Ovary (tissue), 3 donors: ENCODE results near the gene PSG2.
"Not testable (repeated sequence)": the region's sequence is repeated elsewhere in the genome, so short reads cannot be mapped to it uniquely, and the experiment has no call there.

Source experiments
- EP300 ChIP-seq: sonication (generic); formaldehyde crosslinking; IDR thresholded peaks from one replicate; pipeline ENCODE4 v1.6.1; 2017; ENCODE audit warnings: antibody characterized with exemption
- POLR2A ChIP-seq: fragments of 450-650 bp; IDR thresholded peaks from one replicate; pipeline ENCODE4 v1.6.1; 2017; ENCODE audit warnings: antibody characterized with exemption, mild to moderate bottlenecking, moderate library complexity
- TF ChIP-seq, protein P1 (sequence below), 3 donors: fragments of 450-650 bp in 2 of 3; fragments of 200-600 bp in 1 of 3; IDR thresholded peaks; one replicate each; pipeline versions ENCODE4 v1.5.1 to v1.8.0; 2016 to 2022; ENCODE audit warnings: antibody characterized with exemption in 3 of 3, mild to moderate bottlenecking in 1 of 3
- donor health status: DM: no; HTN: no; CAD: no.

DNA sequence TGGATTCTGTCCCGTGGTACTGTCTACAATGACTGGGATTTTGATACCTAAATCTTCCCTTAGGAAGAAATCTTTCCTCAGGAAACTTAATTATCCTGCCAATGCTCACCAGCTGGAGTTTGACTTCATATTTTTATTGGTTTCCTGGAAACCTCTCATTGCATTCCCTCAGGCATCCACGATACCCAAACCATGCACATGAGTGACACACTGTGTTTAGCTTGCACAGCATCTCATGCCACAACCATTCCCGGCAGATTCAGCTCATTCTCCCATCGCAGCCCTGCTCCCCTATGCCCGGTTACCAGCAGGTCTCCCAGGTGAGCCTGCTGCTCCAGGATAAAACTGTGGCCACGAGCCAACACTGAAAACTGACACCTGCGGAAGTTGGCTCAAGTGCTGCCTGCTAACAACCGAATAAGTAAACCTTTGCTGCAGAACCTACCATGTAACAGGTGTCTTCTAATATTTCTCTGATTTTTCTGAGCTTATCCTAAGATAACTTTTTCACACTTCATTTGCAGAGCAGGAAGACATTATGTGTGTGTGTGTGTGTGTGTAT is 48.9 kb upstream of the PSG2 start:
- TF ChIP-seq, protein P1, sequence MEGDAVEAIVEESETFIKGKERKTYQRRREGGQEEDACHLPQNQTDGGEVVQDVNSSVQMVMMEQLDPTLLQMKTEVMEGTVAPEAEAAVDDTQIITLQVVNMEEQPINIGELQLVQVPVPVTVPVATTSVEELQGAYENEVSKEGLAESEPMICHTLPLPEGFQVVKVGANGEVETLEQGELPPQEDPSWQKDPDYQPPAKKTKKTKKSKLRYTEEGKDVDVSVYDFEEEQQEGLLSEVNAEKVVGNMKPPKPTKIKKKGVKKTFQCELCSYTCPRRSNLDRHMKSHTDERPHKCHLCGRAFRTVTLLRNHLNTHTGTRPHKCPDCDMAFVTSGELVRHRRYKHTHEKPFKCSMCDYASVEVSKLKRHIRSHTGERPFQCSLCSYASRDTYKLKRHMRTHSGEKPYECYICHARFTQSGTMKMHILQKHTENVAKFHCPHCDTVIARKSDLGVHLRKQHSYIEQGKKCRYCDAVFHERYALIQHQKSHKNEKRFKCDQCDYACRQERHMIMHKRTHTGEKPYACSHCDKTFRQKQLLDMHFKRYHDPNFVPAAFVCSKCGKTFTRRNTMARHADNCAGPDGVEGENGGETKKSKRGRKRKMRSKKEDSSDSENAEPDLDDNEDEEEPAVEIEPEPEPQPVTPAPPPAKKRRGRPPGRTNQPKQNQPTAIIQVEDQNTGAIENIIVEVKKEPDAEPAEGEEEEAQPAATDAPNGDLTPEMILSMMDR (IDR thresholded peaks at IDR 0.05) = not testable (repeated sequence)
- TF ChIP-seq POLR2A, EP300: not testable (repeated sequence)
